ENCODE measurements around the gene HLA-DOB. TPM values are rescaled to one million over a fixed set of nuclear protein-coding genes. Genes with fewer than 3 reads are reported as not detected.

HLA-DOB gene
- total and polyA plus RNA-seq, 10 of the 15 experiments (the other 5 are each of a cell fraction or from before 2014, with no cell fraction given): 27.4 to 79.1 (median 37.0) TPM

GRCh38 chr6:32845384-32845884 is 28.6 kb upstream of the HLA-DOB start (continued):
- TF ChIP-seq EP300 (IDR thresholded peaks at IDR 0.05; ENCODE audit: borderline replicate concordance in 1 of 2, control insufficient read depth in 1 of 2, low read depth in 2 of 2, low read length in 2 of 2): no peak
- TF ChIP-seq SIX5 (IDR thresholded peaks at IDR 0.05; ENCODE audit: low read depth, low read length, severe bottlenecking): no peak
- TF ChIP-seq ZBTB11 (CRISPR knock-in tag; IDR thresholded peaks at IDR 0.05): no peak
- TF ChIP-seq, protein P1, sequence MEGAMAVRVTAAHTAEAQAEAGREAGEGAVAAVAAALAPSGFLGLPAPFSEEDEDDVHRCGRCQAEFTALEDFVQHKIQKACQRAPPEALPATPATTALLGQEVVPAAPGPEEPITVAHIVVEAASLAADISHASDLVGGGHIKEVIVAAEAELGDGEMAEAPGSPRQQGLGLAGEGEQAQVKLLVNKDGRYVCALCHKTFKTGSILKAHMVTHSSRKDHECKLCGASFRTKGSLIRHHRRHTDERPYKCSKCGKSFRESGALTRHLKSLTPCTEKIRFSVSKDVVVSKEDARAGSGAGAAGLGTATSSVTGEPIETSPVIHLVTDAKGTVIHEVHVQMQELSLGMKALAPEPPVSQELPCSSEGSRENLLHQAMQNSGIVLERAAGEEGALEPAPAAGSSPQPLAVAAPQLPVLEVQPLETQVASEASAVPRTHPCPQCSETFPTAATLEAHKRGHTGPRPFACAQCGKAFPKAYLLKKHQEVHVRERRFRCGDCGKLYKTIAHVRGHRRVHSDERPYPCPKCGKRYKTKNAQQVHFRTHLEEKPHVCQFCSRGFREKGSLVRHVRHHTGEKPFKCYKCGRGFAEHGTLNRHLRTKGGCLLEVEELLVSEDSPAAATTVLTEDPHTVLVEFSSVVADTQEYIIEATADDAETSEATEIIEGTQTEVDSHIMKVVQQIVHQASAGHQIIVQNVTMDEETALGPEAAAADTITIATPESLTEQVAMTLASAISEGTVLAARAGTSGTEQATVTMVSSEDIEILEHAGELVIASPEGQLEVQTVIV (IDR thresholded peaks at IDR 0.05; ENCODE audit: borderline replicate concordance, partially characterized antibody): no peak
- TF ChIP-seq YBX1 (IDR thresholded peaks at IDR 0.05): no peak
- no peak for TF ChIP-seq ZSCAN29 (IDR thresholded peaks at IDR 0.05)
- TF ChIP-seq RELA (IDR thresholded peaks at IDR 0.05; ENCODE audit: borderline replicate concordance, partially characterized antibody): no peak
- 0 out of 2 replicates have a peak, but pooled peaks have one; percentile 35 for TF ChIP-seq CHD1 (IDR thresholded peaks at IDR 0.05; ENCODE audit: low read depth, low read length)
- TF ChIP-seq RB1 (IDR thresholded peaks at IDR 0.05; ENCODE audit: borderline replicate concordance): no peak
- no peak for TF ChIP-seq CTCF (IDR thresholded peaks at IDR 0.05 in 2 of 3, conservative IDR thresholded peaks at IDR 0.05 in 1 of 3; ENCODE audit: control insufficient read depth in 2 of 3, extremely low read depth in 1 of 3, insufficient read depth in 1 of 3, low read depth in 3 of 3, low read length in 3 of 3)
- TF ChIP-seq LARP7 (IDR thresholded peaks at IDR 0.05): peak; percentile 74; the same call in 1 of the 2 replicates
- TF ChIP-seq, protein P2, sequence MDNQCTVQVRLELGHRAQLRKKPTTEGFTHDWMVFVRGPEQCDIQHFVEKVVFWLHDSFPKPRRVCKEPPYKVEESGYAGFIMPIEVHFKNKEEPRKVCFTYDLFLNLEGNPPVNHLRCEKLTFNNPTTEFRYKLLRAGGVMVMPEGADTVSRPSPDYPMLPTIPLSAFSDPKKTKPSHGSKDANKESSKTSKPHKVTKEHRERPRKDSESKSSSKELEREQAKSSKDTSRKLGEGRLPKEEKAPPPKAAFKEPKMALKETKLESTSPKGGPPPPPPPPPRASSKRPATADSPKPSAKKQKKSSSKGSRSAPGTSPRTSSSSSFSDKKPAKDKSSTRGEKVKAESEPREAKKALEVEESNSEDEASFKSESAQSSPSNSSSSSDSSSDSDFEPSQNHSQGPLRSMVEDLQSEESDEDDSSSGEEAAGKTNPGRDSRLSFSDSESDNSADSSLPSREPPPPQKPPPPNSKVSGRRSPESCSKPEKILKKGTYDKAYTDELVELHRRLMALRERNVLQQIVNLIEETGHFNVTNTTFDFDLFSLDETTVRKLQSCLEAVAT (IDR thresholded peaks at IDR 0.05): no peak; the same call in 1 of the 2 replicates
- 0 out of 2 replicates have a peak, but pooled peaks have one; percentile 24 for TF ChIP-seq YY1 (IDR thresholded peaks at IDR 0.05; ENCODE audit: low read depth, low read length)
- TF ChIP-seq POLR2A (IDR thresholded peaks at IDR 0.05; ENCODE audit: low read depth, low read length): peak; percentile 79
- TF ChIP-seq EED (IDR thresholded peaks at IDR 0.05; ENCODE audit: low read depth): peak; percentile 78
- peak; percentile 41; the same call in 1 of the 2 replicates for TF ChIP-seq PAX5 (IDR thresholded peaks at IDR 0.05; ENCODE audit: borderline replicate concordance, low read depth, low read length)
- TF ChIP-seq CHD4 (IDR thresholded peaks at IDR 0.05): no peak
- no peak for TF ChIP-seq SMAD1 (IDR thresholded peaks at IDR 0.05; ENCODE audit: low read depth, partially characterized antibody)
- peak; percentile 55 for TF ChIP-seq DPF2 (IDR thresholded peaks at IDR 0.05)
- TF ChIP-seq SMAD5 (IDR thresholded peaks at IDR 0.05; ENCODE audit: low read depth): peak; percentile 41; the same call in 1 of the 2 replicates
- no peak for TF ChIP-seq GABPA (IDR thresholded peaks at IDR 0.05; ENCODE audit: low read depth)
- TF ChIP-seq JUND (IDR thresholded peaks at IDR 0.05; ENCODE audit: low read depth, low read length): no peak

Measured in GM12878 (cell line).